HPDE6-E6E7 (cell line): Measurements from ENCODE around the gene FOXD4L3.
"Not testable (repeated sequence)": the region's sequence is repeated elsewhere in the genome, so short reads cannot be mapped to it uniquely, and the experiment has no call there.

ENCODE experiments used
- DNase-seq: peaks from one replicate; pipeline ENCODE4 v3.0.0; 2011; ENCODE audit warnings: missing footprints; ENCODE audit errors: extremely low spot score

Gene FOXD4L3

DNA sequence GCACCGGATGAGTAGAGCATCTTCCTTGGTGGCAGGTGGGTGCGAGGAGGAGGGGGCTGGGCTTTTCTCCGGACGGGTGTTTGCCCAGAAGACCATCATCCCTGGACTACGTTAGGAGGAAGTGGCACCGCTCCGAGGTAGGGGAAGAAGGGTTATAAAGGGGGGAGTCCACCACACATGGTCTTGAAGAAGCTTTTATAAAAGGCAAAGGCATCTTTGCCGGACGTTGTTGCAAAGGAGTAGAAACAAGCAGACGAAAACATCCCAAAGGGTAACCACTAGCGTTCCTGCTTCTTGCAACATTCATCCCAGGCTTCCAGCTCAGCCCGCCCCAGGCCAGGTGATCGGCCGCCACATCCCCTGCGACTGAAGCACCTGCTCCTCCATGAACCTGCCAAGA lies at the start of gene FOXD4L3:
Gene FOXD4L3 (plus strand): TSS at position 301 of the 400 bp plus-strand sequence. CDS start 85 bp downstream, at position 386.
- not testable (repeated sequence) for DNase-seq

DNA sequence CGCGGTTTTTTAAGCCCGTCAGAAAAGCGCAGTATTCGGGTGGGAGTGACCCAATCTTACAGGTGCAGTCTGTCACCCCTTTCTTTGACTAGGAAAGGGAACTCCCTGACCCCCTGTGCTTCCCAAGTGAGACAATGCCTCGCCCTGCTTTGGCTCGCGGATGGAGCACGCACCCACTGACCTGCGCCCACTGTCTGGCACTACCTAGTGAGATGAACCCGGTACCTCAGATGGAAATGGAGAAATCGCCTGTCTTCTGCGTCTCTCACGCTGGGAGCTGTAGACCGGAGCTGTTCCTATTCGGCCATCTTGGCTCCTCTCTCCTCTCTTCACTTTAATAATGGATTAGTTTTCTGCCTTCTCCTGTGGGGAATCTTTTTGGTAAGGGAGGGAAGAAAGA lies 21.6 kb upstream of the FOXD4L3 start:
- DNase-seq, result not testable (repeated sequence)

DNA sequence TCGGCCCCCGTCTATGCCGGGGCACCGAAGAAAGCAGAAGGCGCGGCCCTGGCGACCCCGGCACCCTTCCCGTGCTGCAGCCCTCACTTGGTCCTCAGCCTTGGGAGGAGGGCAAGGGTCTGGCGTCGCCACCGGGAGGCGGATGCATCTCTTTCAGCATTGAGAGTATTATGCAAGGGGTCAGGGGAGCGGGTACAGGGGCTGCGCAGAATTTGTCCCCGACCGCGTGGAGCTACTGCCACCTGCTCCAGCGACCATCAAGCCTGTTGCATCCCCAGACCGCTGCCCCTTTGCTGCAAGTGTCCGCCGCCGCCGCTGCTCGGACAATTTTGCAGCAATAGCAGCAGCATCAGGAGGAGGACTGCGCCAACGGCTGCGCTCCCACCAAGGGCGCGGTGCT lies 1.1 kb downstream of the FOXD4L3 start:
- DNase-seq, result not testable (repeated sequence)

DNA sequence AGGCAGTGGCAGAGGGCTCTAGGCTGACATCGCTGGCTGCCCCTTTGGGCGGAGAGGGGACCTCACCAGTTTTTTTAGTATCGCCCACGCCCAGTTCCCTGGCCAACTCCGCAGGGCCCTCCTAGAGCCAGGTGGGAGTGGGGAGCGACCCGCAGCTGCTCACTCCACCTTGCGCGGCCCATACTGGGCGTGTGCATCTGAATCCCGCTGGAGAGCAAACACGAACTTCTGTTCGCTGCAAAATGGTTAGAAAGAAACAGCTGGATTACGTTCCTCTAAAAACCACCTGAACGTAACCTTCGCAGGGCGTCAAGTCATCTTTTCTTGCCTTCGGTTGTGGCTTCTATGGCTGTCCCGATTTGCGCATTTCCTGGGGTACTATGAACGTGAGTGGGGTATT lies 1.5 kb downstream of the FOXD4L3 start:
- not testable (repeated sequence) for DNase-seq

DNA sequence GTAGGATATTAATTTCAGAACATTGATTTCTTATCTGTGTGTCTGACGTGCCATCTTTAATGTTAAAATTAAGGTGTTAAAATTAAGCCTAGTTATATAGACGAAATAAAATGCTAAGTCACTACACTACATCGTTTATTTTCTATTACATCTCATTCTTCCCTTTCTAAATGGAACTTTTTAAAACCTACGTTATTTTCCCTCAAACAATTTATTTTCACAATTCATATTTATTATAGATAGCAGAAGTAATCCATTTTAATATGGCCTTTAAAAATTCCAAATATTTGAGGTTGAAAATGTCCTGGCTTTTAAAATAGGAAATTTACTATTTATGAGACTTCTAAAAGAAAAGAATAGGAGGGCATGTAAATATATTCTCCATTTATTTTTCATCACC lies 2.1 kb downstream of the FOXD4L3 start:
- DNase-seq, result not testable (repeated sequence)

DNA sequence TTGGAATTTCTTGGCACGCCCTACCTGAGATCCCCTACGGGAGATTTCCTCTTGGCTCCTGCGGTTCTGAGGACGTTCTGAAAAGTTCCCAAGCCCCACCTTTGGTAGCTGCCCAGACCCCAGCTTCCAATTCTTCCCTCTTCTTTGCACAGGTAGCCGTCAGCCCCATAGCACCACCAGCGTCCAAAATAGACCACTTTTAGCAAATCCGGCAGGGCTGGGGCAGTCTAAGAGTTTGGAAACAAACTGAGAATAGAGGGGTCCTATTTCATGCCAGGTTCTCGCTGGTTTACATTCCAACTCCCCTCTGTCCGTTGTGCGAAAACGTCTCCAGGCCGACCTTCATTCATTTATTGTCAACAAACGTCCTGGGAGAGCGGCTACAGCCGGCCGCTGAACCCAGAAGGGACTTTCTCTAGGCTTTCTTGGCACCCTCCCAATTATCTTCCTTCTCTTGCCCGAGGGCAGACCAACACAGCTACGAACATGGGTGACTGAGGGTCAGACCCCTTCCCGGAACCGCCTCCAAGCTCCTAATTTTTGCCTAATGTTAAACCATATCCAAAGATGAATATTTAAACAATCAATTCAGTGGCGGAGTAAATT lies 3.1 kb downstream of the FOXD4L3 start:
- not testable (repeated sequence) for DNase-seq

DNA sequence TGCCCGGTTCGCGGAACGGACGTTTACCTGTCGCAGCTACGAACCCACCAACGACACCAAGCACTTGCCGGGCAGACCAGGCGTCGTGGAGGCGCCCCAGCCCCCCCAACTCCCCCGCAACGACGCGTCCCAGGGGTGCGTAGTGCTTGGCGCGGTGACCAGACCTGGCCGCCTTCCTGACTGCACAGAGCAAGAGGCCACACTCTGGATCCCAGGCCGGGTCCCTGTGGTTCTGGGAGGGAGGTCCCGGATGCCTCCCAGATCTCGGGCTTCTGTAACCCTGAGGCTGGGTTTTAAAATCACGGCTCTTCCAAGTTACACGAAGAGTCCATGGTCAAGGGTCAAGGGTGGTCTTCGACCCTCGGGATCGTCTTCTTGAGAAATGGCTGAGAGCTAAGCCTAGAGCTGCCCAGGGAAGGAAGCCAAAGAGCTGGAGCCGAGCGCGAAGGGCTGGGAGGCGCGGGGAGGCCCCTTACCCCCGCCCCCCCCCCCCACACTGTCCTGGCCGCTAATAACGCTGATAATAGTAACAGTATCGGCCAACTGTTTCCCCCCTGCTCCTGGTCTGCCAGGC lies 3.8 kb downstream of the FOXD4L3 start:
- DNase-seq, result not testable (repeated sequence)

DNA sequence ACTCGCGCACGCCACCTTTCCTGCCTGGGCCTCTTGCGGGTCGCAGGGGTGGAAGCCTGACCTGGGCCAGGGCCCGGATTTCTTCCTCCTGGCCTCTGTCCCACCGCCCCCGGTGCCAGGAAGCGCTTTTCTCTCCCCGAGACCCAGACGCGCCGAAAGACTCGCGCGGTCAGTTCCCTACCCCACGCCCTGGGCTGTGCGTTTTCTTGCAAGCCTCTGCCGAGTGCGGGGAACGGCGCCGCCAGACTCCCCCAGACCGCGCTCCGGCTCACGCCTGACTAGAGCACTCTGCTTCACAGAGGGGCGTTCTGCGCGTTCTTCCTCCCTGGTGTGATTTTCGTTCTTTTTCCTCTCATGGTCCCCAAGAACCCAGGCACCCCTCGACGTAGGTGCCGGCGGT lies 4.5 kb downstream of the FOXD4L3 start:
- not testable (repeated sequence) for DNase-seq

DNA sequence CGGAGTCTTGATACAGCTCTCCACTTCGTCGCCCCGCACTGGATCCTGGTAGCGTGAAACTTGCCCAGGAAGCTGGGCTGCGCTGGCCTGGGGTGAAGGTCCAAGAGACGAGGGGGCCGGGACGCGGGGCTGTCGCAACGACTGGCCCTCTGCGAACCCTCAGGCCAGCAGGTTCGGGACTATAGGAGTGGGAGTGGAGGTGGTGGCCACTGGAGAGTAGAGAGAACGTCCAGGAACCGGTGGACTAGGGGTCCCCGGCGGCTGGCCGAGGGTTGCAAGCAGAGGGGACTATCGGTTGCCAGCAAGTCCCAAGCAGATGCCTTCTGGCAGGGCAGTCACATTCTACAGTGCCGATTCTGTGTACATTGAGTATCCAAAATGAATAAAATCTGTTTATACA lies 5.0 kb downstream of the FOXD4L3 start:
- not testable (repeated sequence) for DNase-seq

DNA sequence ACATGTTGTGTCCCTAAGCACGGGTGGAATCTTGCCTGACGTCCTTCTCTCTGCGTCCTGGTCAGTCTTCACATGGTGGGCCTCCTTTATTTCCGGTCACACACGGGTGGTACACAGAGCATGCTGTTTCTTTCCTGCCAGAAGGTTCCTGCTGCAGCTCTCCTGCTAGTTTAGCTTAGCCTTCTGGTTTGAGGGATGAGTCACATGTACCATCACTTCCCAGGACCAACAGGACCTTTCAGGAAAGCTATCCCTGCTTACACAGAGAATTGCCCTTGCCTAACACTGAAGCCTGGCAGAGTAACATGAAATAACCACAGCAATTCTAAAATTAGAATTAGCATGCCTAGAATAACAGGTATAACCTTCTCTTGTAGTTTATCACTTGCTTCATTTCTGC lies 8.5 kb downstream of the FOXD4L3 start:
- DNase-seq, result not testable (repeated sequence)

DNA sequence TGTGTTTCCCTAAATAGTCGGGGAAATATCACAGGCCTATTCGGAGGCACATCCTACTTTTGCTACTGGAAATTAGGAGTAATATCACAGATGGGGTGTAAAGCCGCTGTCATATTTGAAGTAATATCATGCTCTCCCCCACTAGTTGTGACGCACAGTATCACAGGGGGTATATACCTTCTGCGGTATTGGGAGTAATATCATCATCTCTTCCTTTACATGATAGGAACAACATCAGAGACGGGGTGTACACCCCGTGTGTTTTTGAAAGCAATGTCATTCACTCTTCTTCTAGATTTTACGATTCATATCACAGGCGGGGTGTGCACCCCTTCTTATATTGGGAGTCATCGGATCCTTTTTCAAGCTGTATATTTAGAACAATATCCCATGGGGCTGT lies 15.5 kb downstream of the FOXD4L3 start:
- DNase-seq, result not testable (repeated sequence)

DNA sequence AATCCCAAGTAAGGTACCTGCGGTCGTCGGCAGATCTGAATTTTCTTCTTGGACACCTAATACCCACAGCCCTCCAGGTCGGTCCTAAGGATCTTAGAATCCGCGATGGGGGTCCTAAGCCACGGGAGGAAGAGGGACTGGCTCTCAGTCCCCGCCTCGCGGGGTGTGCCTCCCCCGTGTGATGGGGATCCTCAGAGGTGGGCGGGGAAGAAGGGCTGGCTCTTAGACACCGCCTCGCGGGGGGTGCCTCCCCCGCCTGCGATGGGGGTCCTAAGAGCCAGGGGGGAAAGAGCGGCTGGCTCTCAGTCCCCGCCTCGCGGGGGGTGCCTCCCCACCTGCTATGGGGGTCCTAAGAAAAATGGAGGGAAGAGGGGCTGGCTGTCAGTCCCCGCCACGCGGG lies 21.1 kb downstream of the FOXD4L3 start:
- not testable (repeated sequence) for DNase-seq

DNA sequence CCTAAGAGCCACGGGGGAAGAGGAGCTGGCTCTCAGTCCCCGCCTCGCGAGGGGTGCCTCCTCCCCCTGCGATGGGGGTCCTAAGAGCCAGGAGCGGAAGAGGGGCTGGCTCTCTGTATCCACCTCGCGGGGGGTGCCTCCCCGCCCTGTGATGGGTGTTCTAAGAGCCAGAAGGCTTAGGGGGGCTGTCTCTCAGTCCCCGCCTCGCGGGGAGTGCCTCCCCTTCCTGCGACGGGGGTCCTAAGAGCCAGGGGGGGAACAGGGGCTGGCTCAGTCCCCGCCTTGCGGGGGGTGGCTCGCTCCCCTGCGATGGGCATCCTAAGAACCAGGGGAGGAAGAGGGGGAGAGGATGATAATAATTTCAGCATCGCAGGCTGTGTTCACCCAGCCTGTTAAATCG lies 21.9 kb downstream of the FOXD4L3 start:
- DNase-seq, result not testable (repeated sequence)

DNA sequence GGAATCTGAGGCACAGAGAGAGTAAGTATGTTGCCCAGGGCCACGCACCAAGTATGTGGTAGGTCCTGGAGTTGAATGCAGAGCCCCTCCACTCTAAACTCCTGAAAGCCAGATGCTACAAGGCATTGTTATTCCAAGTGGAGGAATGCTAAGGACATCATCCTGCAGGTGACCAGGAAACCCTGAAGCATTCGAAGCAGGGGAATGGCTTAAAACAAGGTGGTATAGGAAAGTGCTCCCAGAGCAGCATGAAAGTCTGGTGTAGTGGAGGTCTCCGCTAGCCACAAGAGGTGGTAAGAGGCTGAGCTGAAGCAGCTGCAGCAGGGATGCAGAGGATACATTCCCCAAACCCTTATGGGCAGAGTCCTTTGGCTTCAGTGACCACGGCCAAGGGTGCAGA lies 26.4 kb downstream of the FOXD4L3 start:
- not testable (repeated sequence) for DNase-seq

DNA sequence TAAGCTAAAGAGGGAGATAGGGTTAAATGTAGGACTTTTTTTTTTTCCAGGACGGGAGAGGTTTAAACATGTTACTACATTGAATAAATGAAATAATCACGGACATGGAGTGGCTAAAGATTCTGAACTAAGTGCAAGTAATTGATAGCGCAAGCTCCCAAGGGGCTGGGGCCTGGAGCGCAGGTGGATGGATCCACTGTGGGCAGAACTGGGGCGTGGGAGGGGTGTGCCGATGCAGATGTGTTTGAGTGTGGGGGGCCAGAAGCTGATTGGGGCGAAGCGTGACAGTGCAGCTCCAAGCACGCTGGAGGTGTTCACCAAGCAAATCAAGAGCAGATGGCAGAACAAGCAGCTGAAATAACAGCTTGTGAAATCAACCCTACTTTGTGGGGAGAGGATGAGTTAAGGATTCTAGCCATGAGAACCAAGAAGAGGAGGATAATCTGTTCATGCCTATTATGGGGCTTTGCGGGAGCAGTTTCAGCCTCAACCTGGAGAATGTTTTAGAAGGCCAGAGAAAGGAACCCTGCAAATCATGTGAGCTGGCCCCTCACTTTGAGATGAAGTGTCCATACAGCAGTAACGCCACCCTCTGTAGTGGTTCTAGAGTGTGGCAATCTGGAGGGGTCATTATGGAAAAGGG lies 28.0 kb downstream of the FOXD4L3 start:
- DNase-seq, result not testable (repeated sequence)

DNA sequence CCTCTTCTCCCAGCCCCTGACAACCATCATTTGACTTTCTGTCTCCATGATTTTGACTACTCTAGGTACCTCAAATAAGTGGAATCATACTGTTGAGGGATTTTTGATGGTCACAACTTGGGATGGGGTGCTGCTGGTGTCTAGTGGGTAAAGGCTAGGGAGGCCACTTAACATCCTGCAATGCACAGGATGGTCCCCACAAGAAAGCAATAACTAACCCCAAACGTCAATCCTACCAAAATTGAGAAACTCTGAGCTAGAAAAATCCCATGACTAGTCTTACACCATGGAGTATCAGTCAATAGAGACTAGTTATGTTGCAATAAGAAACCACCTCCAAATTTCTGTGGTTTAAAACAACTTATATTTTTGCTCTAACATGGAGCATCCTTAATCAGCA lies 29.5 kb downstream of the FOXD4L3 start:
- not testable (repeated sequence) for DNase-seq

DNA sequence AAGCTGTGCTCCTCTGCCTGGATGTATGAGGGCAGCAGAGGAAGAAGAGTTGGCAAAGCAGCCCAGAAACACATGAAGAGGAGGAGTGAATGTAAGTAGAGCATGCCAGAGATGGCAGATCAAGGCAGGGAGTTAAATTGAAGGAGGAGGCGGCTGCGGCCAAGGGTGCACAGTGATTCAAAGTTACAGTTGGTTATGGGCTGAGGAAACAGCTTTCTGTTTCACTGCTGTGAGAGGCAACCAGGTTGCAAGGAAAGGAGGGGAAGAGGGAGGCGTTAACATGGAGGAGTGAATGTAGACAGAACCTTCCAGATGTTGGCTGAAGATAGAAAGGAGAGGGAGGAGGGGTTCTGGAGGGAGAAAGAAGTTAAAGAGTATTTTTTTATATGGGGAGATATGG lies 33.3 kb downstream of the FOXD4L3 start:
- DNase-seq, result not testable (repeated sequence)

DNA sequence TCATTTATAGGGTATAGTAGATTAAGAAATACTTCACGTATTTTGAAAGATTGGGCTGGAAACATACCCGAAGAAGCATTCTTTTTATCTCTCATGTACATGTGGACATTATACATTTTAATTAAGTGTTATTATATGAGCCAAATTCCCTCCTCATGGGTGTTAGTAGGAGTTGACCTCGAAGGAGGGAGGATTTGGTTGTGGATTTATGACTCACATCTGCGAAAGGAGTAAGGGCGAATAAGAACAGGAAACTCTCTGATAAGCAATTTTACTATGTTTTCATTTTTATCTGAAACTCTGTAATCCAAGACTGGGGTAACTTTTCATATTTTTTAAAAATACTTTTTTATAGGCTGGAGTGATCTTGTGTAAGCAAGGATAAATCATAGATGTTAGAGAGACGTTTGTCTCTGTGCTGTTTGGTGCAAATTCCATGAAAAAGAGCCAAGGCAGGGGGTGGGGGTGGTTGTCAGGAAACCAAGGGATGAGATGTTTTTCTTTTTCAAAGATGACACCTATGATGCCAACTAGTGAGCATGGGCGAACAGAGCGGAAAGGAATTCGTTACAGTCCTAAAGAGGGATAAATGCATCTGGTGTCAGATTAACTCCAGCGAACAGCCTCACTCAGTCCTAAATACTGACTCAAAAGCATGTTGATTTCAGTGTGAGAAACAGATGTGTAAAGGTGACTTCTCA lies 34.1 kb downstream of the FOXD4L3 start:
- DNase-seq, result not testable (repeated sequence)

DNA sequence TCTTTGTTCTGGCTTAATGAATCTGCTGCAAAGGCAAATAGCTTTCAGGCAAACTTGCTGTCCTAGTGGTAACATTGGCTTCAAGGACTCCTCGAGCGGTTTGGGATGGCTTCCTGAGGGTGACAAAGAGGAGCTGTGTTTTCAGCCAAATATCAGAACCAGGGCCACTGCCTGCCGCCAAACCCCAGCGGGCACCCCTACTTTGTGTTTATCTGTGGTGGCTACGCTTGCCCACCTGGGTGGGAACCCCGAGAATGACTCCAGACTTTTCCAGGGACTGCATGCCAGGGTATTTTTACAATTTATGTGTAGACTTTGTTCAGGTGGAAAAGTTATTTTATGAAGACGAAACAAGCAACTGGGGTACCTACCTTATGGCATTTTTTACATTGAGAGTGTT lies 35.3 kb downstream of the FOXD4L3 start:
- not testable (repeated sequence) for DNase-seq

DNA sequence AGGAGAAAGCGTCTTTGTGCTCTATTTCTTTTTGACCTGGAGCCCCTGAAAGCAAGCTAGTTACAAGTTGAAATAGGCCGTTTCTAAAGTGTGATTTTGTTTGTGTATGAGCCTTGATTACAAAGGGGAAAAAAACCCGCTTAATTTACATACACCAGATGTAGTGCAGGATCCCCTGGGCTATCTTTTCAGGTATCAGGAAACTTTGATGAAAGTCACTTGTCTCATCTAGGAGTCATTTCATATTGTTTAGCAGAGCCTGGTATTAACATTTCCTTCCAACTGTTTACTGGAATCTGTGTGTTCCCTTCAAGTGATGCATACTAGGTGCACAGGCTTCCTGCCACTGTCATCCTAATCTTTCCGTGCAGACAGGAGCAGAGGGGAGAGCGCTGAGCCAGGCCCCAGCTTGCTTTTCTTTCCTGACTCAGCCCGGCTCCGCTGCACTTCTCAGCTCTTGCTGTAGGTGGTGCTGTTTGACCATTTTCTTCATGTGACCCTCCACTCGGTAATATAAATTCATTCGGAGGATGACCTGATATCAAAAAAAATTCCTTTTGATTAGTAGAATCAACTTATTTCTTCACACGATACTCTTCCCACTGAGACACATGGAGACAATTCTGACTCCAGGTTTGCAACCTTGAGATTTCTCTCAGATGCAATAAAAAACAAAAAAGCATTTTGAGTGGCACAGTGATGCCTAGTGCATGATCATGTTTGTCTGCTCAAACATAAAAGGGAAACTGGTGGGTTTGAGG lies 39.8 kb downstream of the FOXD4L3 start:
- not testable (repeated sequence) for DNase-seq

DNA sequence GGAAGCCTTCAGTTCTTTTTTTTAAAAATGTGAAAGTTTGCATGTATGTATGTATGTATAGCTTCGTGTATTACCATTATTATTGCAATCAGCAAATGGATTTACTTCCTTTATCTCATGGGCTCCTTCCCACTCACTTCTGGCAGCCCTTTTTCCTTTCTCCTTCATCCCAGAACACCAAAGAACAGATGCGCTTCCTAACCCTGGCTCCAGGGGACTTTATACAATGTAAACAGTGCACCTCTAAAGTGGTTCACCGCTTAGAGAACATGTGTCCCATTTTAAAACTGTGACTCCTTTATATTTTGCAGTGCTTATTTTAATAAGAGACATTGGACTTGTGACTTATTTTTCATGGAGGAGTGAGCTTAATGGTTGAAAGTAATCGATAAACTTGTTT lies 40.6 kb downstream of the FOXD4L3 start:
- DNase-seq, result not testable (repeated sequence)

DNA sequence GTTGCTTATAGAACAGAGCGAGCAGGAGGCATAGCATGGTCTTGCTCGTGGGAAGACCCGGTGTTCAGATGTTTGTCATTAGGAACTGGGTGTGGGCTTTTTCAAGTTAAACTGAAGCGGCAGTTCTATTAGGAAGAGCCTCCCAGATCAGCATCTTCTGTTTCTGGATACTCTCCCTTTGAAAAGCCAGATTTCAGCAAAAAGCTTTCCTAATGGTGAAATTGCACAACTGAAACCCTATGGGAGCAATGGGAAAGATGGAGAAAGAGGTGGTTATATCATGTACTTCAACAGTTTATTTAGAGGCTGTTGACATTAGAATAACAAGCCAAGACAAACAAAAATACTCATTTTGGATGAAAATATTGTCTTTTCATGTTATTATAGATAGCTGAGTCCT lies 41.3 kb downstream of the FOXD4L3 start:
- DNase-seq, result not testable (repeated sequence)
